H9 (cell line): ENCODE measurements around the gene NUCB2. TPM values are rescaled to one million over a fixed set of nuclear protein-coding genes. Genes with fewer than 3 reads are reported as not detected.

Experiments used
- DNase-seq: peaks from one replicate; pipeline ENCODE4 v3.0.0-alpha.2; 2017
- H2AFZ ChIP-seq: one replicate; pipeline ENCODE4 v1.6.1; 2013; ENCODE audit warnings: mild to moderate bottlenecking, low read length, control low read depth, moderate library complexity
- H2AK5ac ChIP-seq: 2 replicates; pipeline ENCODE4 v1.6.1; 2013; ENCODE audit warnings: low read length, control low read depth, mixed read lengths; ENCODE audit not compliant: insufficient read length
- H2BK120ac ChIP-seq: one replicate; pipeline ENCODE4 v1.6.1; 2013; ENCODE audit warnings: low read depth, mild to moderate bottlenecking, low read length, control low read depth, inconsistent platforms; ENCODE audit not compliant: poor library complexity, severe bottlenecking
- H2BK12ac ChIP-seq: 2 replicates; pipeline ENCODE4 v1.6.1; 2013; ENCODE audit warnings: low read length, control low read depth, mixed read lengths, low read depth; ENCODE audit not compliant: insufficient read length
- H2BK15ac ChIP-seq: 2 replicates; pipeline ENCODE4 v1.6.1; 2013; ENCODE audit warnings: low read depth, low read length, control low read depth
- H2BK20ac ChIP-seq: one replicate; pipeline ENCODE4 v1.6.1; 2013; ENCODE audit warnings: low read depth, mild to moderate bottlenecking, low read length, control low read depth, inconsistent platforms; ENCODE audit not compliant: poor library complexity, severe bottlenecking
- H2BK5ac ChIP-seq: 2 replicates; pipeline ENCODE4 v1.6.1; 2013; ENCODE audit warnings: low read length, control low read depth, mixed read lengths; ENCODE audit not compliant: insufficient read length
- H3K14ac ChIP-seq: 2 replicates; pipeline ENCODE4 v1.6.1; 2013; ENCODE audit warnings: low read length, control low read depth; ENCODE audit not compliant: insufficient read depth
- H3K18ac ChIP-seq: 2 replicates; pipeline ENCODE4 v1.6.1; 2013; ENCODE audit warnings: low read depth, mild to moderate bottlenecking, mixed read lengths, low read length, control low read depth; ENCODE audit not compliant: insufficient read length
- H3K23ac ChIP-seq: 2 replicates; pipeline ENCODE4 v1.6.1; 2013; ENCODE audit warnings: low read length, control low read depth, mixed read lengths, low read depth; ENCODE audit not compliant: insufficient read length
- H3K23me2 ChIP-seq: 2 replicates; pipeline ENCODE4 v1.6.1; 2013; ENCODE audit warnings: low read depth, mild to moderate bottlenecking, mixed read lengths, low read length, control low read depth; ENCODE audit not compliant: insufficient read length, poor library complexity, severe bottlenecking
- H3K27ac ChIP-seq: 2 replicates; pipeline ENCODE4 v1.5.1; 2013; ENCODE audit warnings: low read length, control low read depth, mixed read lengths, low read depth; ENCODE audit not compliant: insufficient read length
- H3K27me3 ChIP-seq: 2 replicates; pipeline ENCODE4 v1.6.1; 2013; ENCODE audit warnings: low read length, control low read depth, inconsistent platforms; ENCODE audit not compliant: insufficient read depth
- H3K4ac ChIP-seq: 2 replicates; pipeline ENCODE4 v1.6.1; 2013; ENCODE audit warnings: low read depth, mild to moderate bottlenecking, control low read depth, inconsistent platforms, low read length, moderate library complexity
- H3K4me1 ChIP-seq: 2 replicates; pipeline ENCODE4 v1.6.1; 2013; ENCODE audit warnings: low read length, control low read depth, inconsistent platforms; ENCODE audit not compliant: insufficient read depth
- H3K4me2 ChIP-seq: 2 replicates; pipeline ENCODE4 v1.6.1; 2013; ENCODE audit warnings: low read length, control low read depth, mixed read lengths; ENCODE audit not compliant: insufficient read length, insufficient read depth
- H3K56ac ChIP-seq: 2 replicates; pipeline ENCODE4 v1.6.1; 2013; ENCODE audit warnings: low read depth, mild to moderate bottlenecking, mixed read lengths, low read length, control low read depth; ENCODE audit not compliant: insufficient read length
- H3K79me1 ChIP-seq: 2 replicates; pipeline ENCODE4 v1.6.1; 2013; ENCODE audit warnings: low read depth, mild to moderate bottlenecking, moderate library complexity, low read length, control low read depth, inconsistent platforms; ENCODE audit not compliant: insufficient read depth, poor library complexity, severe bottlenecking
- H3K79me2 ChIP-seq: 2 replicates; pipeline ENCODE4 v1.6.1; 2013; ENCODE audit warnings: low read length, control low read depth, inconsistent platforms; ENCODE audit not compliant: insufficient read depth
- H3K9ac ChIP-seq: 2 replicates; pipeline ENCODE4 v1.6.1; 2013; ENCODE audit warnings: low read length, control low read depth, mixed read lengths; ENCODE audit not compliant: insufficient read length; ENCODE audit errors: extremely low read depth
- H3K9me3 ChIP-seq: one replicate; pipeline ENCODE4 v1.6.1; 2013; ENCODE audit warnings: low read depth, low read length, inconsistent platforms; ENCODE audit not compliant: control insufficient read depth
- H3T11ph ChIP-seq: one replicate; pipeline ENCODE4 v1.6.1; 2013; ENCODE audit warnings: mild to moderate bottlenecking, low read length, control low read depth, inconsistent platforms
- H4K20me1 ChIP-seq: one replicate; pipeline ENCODE4 v1.6.1; 2013; ENCODE audit not compliant: control insufficient read depth, insufficient read length, insufficient read depth
- H4K5ac ChIP-seq: 2 replicates; pipeline ENCODE4 v1.6.1; 2013; ENCODE audit warnings: low read depth, mild to moderate bottlenecking, mixed read lengths, low read length, control low read depth; ENCODE audit not compliant: insufficient read length
- H4K8ac ChIP-seq: replicated peaks from 2 replicates; pipeline ENCODE4 v1.6.1; 2013; ENCODE audit warnings: low read length, control low read depth, mixed read lengths, low read depth; ENCODE audit not compliant: insufficient read length
- H4K91ac ChIP-seq: 2 replicates; pipeline ENCODE4 v1.6.1; 2013; ENCODE audit warnings: low read depth, mild to moderate bottlenecking, moderate library complexity, mixed read lengths, low read length, control low read depth; ENCODE audit not compliant: insufficient read length
- H3K27ac Mint-ChIP-seq, 3 experiments: 2 replicates in 2 of 3; 3 replicates in 1 of 3; pipeline ENCODE4 v1.8.0; 2020 to 2021; ENCODE audit warnings: mixed read lengths in 3 of 3, mild to moderate bottlenecking in 1 of 3, moderate library complexity in 1 of 3
- H3K27me3 Mint-ChIP-seq: 2 replicates; pipeline ENCODE4 v1.8.0; 2021; ENCODE audit warnings: low read depth, mild to moderate bottlenecking, moderate library complexity, mixed read lengths
- H3K36me3 Mint-ChIP-seq, 3 experiments: 2 replicates in 2 of 3; 3 replicates in 1 of 3; pipeline ENCODE4 v1.8.0; 2020 to 2021; ENCODE audit warnings: low read depth in 3 of 3, mixed read lengths in 3 of 3; ENCODE audit not compliant: insufficient read depth in 1 of 3
- H3K4me1 Mint-ChIP-seq, 2 experiments: 2 replicates each; pipeline ENCODE4 v1.8.0; 2020; ENCODE audit warnings: mixed read lengths in 2 of 2
- H3K4me3 Mint-ChIP-seq, 2 experiments: 2 replicates in 1 of 2; 3 replicates in 1 of 2; pipeline ENCODE4 v1.8.0; 2020 to 2021; ENCODE audit warnings: mild to moderate bottlenecking in 2 of 2, mixed read lengths in 2 of 2, moderate library complexity in 1 of 2
- H3K9me3 Mint-ChIP-seq, 2 experiments: 2 replicates in 1 of 2; 3 replicates in 1 of 2; pipeline ENCODE4 v1.8.0; 2020; ENCODE audit warnings: mild to moderate bottlenecking in 2 of 2, mixed read lengths in 2 of 2, moderate library complexity in 1 of 2
- CTCF ChIP-seq: fragments of 200-600 bp; sonication (generic); conservative IDR thresholded peaks from 3 replicates; pipeline ENCODE4 v1.8.0; 2021; ENCODE audit warnings: antibody characterized with exemption, mild to moderate bottlenecking
- WGBS: extraction: QIAGEN DNeasy Blood & Tissue Kit; methylation state at CpG from one replicate; pipeline ENCODE4 v1.1.7; 2013; ENCODE audit warnings: missing lambda C conversion rate, low lambda C conversion rate, mixed read lengths; ENCODE audit not compliant: insufficient read length; ENCODE audit errors: extremely low coverage; 5-methylcytosine and 5-hydroxymethylcytosine counted together
- total RNA-seq: library from RNA; stranded (reverse); gene quantifications from 2 replicates; pipeline ENCODE4 v1.2.1, GENCODE V29; 2021

NUCB2 gene
- total RNA-seq, 1 experiment from 2014 or later = 29.1 TPM

DNA sequence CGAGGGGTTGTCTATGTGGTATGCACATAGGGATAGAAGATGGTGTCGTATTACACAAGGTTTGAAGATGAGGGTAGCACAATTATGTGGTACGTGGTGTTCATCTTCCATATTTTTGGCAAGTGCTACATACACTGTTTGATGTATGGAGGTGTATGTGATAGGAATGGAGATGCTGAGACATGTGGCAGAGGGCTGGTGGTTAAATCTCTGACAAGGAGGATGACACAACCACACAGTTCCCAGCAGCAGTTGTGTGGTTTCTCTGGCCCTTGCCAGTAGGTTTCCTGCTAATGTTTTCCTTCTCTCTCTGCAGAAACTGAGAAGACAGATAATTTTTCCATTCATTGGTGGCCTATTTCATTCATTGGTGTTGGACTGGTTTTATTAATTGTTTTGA is 92.0 kb downstream of the NUCB2 start:
- Mint-ChIP-seq H3K4me3 (no peak overlapping the region), H3K4me1 (0 out of 4 replicates have a peak, but pooled peaks cover 0 to 3% of the 10 kb centered on the region in 2 experiments), H3K36me3 (peaks cover 42 to 51% (median 42%) of the 10 kb centered on the region in 3 experiments), H3K9me3 (peaks cover 51 to 54% of the 10 kb centered on the region in 2 experiments), H3K27ac (no peak overlapping the region), H3K27me3 (peaks cover 8% of the 10 kb centered on the region)
- no peak overlapping the region for H3K14ac ChIP-seq
- no peak for TF ChIP-seq CTCF
- no peaks in the 10 kb centered on the region for H4K20me1 ChIP-seq
- H2BK5ac ChIP-seq = no peak overlapping the region
- H3K79me2 ChIP-seq = no peaks in the 10 kb centered on the region
- no peak overlapping the region for H4K8ac ChIP-seq
- H3K4me2 ChIP-seq = no peak overlapping the region
- H3K4me1 ChIP-seq = no peaks in the 10 kb centered on the region
- H3K79me1 ChIP-seq = no peaks in the 10 kb centered on the region
- no peak overlapping the region for H2BK12ac ChIP-seq
- no peak overlapping the region for H2BK20ac ChIP-seq
- H4K5ac ChIP-seq = no peak overlapping the region
- H3K18ac ChIP-seq = no peak overlapping the region
- WGBS = no CpG with 5 or more reads among the region's 3 CpGs
- H3K4ac ChIP-seq = no peak overlapping the region
- no peak overlapping the region for H2AK5ac ChIP-seq
- no peak overlapping the region for H3K27ac ChIP-seq
- no peak overlapping the region for H3T11ph ChIP-seq
- no peak overlapping the region for H2BK120ac ChIP-seq
- H3K9ac ChIP-seq = no peak overlapping the region
- no peak overlapping the region for H3K23ac ChIP-seq
- H3K23me2 ChIP-seq = no peaks in the 10 kb centered on the region
- no peak for DNase-seq
- H4K91ac ChIP-seq = no peak overlapping the region
- H2BK15ac ChIP-seq = no peak overlapping the region
- H3K9me3 ChIP-seq = peaks cover 52% of the 10 kb centered on the region
- H3K27me3 ChIP-seq = no peaks in the 10 kb centered on the region
- H2AFZ ChIP-seq = no peak overlapping the region
- H3K56ac ChIP-seq = no peak overlapping the region
